SIG-M5 treated with dmso at 0.1 percent for 504 hours (cell line): ENCODE results near the gene CX3CL1.

Experiments used
- DNase-seq: peaks from one replicate; lab custom pipeline; 2025; ENCODE audit not compliant: unreplicated experiment; lab: John Stamatoyannopoulos, UW

Gene CX3CL1

DNA sequence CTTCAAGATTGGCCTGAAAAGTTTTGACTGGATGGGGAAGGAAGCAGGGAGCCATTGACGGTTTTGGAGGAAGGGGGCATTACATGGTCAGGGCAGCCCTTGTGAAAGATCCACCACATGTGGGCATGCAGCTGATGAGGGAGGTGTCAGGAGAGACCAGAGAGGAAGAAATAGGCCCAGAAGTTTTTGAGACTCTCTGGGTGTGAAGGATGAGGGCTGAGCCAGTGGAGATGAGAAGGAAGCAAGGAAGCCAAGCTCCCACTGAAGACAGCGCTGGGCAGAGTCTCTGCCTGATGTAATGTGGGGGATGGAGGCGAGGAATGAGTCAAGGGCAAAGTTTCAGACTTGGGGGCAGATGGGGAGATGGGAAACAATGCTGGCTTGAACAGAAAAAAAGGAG lies 32.8 kb downstream of the CX3CL1 start:
- DNase-seq = no peak

- DNase-seq = no peak
Observed at GRCh38 chr16:57406881-57407280, 34.6 kb downstream of the CX3CL1 start.

DNA sequence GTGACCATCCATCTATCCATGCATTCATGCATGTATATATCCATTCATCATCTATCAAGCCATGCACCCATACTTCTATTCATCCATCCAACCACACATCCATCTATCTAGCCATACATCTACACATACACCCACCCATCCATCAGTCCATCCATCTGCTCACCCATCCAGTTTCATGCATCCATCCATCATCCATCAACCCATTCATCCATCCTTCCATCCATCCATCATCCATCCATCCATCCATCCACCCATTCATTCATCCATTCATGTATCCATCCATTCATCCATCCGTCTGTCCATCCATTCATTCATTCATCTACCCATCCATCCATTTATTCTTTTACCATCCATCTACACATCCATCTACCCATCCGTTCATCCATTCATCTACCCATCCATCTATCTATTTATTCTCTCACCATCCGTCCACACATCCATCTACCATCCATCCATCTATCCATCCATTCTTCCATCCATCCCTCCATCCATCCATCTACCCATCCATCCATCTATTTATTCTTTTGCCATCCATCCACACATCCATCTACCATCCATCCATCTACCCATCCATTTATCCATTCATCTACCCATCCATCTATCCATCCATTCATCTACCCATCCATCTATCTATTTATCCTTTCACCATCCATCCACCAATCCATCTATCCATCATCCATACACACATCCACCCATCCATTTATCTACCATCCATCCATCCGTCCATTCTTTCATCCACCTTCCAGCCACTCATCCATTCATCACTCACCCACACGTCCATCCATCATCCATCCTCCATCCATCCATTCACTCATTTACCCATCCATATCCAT lies 35.4 kb downstream of the CX3CL1 start:
- no peak for DNase-seq

GRCh38 chr16:57409065-57409464 lies 36.8 kb downstream of the CX3CL1 start:
- no peak for DNase-seq

- no peak for DNase-seq
Observed at GRCh38 chr16:57409870-57410587, 37.7 kb downstream of the CX3CL1 start.

DNA sequence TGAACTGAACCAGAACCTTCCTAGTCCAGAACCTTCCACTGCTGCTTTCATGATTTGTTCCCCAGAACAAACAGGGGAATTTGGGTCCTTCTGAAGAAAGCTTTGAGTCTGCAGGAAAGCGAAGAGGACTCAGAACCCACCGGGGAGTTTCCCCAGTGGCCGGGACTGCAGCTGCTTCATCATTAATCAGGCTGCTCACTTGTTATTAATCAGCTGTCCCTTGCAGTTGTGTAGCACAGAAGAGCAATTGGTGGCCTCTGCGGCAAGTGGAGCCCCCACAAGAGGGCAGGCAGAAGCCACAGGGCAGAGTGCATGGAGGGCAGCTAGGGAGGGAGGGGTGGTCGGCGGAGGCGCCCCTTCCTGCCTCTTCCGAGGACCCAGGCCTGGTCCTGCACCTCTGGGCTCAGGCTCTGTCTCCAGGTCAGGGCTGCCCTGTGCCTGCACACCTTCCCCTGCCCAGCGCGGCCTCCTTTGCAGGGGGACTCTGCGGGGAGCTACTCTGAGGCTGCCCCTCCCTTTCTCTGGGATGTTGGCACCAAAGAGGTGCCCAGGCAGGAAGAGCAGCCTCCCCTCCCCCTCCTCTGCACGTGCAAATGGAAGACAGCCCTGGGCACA lies 39.2 kb downstream of the CX3CL1 start:
- no peak for DNase-seq

GRCh38 chr16:57412584-57412983 lies 40.3 kb downstream of the CX3CL1 start:
- no peak for DNase-seq

- DNase-seq = no peak
Observed at GRCh38 chr16:57413301-57413730, 41.0 kb downstream of the CX3CL1 start.

- no peak for DNase-seq
Observed at GRCh38 chr16:57413733-57414132, 41.4 kb downstream of the CX3CL1 start.

DNA sequence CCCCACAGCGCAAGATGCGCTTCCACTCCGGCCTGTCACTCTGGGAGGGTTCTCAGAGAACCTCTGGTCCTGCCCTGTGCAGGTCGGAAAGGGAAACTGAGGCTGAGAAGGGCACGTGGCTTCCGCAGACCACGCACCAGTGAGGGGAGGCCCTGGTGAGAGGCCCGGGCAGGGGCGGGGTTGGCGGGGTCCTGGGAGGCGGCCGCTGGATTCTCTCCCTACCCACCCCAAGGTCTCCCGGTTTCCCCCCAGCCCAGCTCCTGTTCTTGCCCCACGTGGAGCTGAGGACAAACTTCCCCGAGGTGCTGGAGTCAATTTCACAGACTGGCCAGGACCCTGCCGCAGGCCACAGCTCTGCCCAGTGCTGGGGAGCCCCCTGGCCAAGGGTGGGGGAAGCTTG lies 43.8 kb downstream of the CX3CL1 start:
- DNase-seq = no peak

DNA sequence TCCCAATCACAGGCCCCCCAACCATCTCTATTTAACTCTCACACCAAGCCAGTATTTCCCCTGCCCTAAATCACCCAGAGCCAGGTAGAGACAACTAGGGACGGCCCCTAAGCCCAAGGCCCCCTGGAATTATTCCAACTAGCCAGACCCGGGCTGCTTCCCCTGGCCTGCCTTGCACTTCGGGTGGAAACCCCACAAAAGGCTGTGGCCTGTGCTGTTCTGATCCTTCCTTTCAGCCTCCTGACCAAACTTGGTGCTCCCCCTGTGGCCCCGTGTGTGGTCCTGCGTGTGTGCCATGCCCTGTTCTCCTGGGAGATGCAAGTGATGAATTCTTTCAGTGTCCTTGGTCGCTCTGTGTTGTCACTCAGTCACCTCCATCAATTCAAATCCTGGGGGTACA lies 47.2 kb downstream of the CX3CL1 start:
- no peak for DNase-seq

DNA sequence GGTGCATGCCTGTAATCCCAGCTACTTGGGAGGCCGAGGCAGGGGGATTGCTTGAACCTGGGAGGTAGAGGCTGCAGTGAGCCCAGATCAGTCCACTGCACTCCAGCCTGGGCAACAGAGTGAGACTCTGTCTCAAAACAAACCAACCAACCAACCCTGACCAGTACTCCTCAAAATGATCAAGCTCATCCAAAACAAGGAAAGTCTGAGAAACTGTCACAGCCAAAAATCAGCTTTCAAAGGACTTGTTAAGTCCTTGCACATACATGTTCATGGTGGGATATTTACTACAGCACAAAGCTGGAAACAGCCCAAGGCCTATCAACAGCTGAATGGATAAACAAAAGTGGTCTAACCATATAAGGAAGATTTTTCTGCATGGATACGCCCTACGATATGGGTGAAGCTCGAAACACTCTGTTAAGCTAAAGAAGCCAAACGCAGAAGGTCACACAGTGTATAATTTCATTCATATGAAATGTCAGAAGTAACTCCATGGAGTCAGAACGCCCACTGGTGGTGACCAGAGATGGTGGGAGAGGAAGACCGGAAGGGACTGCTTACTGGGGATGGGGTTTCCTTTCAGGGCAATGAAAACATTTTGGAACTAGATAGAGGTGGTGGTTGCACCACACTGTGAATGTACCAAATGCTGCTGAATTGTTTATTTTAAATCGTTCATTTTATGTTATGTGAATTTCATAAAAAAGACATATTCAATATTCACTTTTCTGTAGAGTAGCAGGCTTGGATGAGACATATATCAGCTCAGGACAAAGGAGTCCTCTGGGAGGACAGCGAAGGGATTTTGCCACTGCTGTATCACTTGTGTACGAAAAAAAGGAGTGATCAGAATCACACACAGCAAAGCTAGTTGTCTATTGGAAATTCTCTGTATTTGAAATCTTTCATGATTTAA lies 50.0 kb downstream of the CX3CL1 start:
- DNase-seq = peak; percentile 5

- DNase-seq = no peak
Observed at GRCh38 chr16:57423152-57423551, 50.9 kb downstream of the CX3CL1 start.

DNA sequence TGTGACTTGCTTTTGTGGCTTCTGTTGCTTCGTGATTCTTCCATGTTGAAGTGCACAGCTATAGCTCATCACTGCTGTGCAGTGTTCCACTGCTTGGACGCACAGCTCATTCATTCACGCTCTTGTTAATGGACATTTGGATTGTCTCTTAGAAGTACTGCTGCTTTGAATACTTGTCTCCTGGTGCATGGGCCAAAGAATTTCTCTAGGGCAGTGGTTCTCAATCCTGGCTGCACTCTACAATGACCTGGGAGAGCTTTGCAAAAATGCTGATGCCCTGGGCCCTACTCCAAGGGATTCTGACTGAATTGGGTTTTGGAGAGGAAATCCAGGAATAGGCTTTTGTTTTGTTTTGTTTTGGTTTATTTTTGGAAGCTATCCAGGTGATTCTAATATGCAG lies 52.3 kb downstream of the CX3CL1 start:
- DNase-seq = no peak

DNA sequence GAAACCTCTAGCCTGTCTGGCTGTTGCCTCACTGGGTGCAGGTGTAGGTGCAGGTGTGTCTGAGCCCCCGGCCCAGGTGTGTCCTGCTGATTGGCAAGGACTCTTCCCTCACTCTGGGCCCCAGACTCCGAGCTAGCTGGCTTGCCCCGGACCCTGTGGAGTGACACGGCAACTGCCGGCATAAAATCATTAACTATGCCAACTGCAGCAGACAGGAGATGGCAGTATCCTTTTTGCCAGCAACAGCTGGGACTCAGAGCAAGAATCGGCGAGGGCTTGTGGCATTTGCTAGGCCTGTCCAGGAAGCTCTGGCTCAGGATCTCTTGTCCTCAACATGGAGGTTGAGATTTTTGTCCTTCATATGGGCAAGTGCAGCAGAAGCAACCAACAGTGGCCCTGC lies 54.1 kb downstream of the CX3CL1 start:
- DNase-seq = no peak

DNA sequence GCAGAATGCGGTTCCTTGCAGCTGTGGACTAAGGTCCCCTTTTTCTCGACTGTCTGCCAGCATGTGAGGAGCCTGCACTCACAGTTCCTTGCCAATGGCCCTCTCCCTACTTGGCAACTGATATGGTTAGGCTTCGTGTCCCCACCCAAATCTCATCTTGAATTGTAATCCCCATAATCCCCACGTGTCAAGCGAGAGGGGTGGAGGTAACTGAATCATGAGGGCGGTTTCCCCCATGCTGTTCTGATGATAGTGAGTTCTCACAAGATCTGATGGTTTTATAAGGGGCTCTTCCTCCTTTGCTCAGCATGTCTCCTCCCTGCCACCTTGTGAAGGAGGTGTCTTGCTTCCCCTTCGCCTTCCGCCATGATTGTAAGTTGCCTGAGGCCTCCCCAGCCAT lies 55.0 kb downstream of the CX3CL1 start:
- no peak for DNase-seq

DNA sequence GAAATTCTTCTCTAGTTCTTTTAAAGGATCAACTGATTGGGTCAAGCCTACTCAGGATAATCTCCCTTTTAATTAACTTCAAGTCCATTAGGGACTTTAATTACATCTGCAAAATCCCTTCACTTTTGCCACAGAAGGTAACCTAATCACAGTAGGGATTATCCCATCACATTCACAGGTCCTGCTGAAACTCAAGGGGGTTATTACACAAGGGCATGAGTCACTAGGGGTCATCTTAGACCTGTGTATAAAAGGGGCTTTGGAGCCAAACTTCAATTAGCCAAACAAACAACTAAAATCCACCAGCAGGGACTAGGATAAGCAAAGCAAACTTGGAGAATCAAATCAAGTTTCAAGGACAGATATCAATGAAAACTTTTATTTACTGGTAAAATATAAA lies 55.5 kb downstream of the CX3CL1 start:
- DNase-seq = no peak

- DNase-seq = no peak
Observed at GRCh38 chr16:57430955-57431354, 58.7 kb downstream of the CX3CL1 start.

GRCh38 chr16:57432505-57432904 lies 60.2 kb downstream of the CX3CL1 start:
- no peak for DNase-seq

DNA sequence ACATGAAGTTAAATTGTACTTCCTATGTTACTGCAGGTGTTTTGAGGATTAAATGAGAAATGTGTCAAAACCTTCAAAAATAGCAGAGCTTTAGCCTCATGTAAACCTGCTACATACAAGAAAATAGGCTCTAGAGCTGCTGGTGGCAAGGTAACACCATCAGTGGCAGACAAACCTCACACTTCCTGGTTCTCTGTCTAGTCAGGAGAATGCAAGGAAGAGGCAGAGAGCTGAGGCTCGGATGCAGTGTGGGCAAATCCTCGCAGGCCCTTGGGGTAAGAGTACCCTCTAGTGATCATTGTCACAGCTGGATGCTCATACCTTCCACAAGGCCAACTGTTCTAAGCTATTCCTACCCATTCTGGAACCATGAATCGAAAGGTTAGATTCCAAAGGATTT lies 60.7 kb downstream of the CX3CL1 start:
- no peak for DNase-seq

DNA sequence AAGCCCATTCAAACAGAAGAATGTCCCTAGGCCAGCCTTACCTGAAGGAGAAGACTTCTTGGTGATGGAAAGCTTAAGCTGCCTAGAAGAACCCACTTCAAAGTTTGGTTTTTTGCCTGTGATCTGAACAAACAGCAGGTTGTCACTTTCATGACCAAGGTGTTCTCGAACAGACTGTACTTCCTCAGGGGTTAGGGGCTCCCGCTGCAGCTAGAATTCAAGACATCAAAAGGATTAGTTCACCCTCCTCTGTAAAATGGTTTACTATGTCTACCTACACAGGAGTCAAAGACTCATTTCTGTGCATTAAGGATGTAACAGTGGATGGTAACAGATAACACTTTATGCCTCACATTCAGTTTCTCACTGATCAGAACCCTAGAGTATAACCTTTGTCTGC lies 61.7 kb downstream of the CX3CL1 start:
- DNase-seq = no peak
